HepG2 (cell line): ENCODE results near the gene GP1BA. TPM values are rescaled to one million over a fixed set of nuclear protein-coding genes. Genes with fewer than 3 reads are reported as not detected.

Source experiments
- ATAC-seq: fragments of 200-7000 bp; cut with Tn5 transposase; 3 replicates; pipeline ENCODE4 v1.9.1; 2020; ENCODE audit warnings: mild to moderate bottlenecking, moderate library complexity
- BruUV-seq: library from RNA; stranded (reverse); fragments of 400-500 nt; replicated peaks from 2 replicates; lab custom pipeline; 2021; lab: Mats Ljungman, UMichigan
- CTCF ChIA-PET: fragments of 300-600 bp; formaldehyde crosslinking; extraction: SDS; loops from one replicate; lab custom pipeline; 2021; ENCODE audit warnings: low total read pairs, inconsistent platforms, low intra/inter-chr PET ratio; lab: Yijun Ruan, JAX
- POLR2A ChIA-PET: fragments of 350-600 bp; sonication (Branson Sonifier 250); formaldehyde crosslinking; loops from one replicate; lab custom pipeline; 2020; ENCODE audit warnings: antibody characterized with exemption, inconsistent platforms; lab: Yijun Ruan, JAX
- DNase-seq: peaks from one replicate; pipeline ENCODE4 v3.0.0-alpha.2; 2015; ENCODE audit warnings: low spot score
- FAIRE-seq: peaks from 3 replicates; lab custom pipeline; 2011; peaks lifted over from hg19 to GRCh38; lab: Jason Lieb, UNC
- H2AFZ ChIP-seq: one replicate; pipeline ENCODE4 v1.6.1; 2011; ENCODE audit warnings: low read length, inconsistent platforms
- H3K27ac ChIP-seq: fragments of 300-600 bp; 3 replicates; pipeline ENCODE4 v1.8.0; 2011; ENCODE audit warnings: mixed run types, mild to moderate bottlenecking, mixed read lengths, low read length, inconsistent platforms; ENCODE audit not compliant: insufficient read depth; ENCODE audit errors: extremely low read length
- H3K27me3 ChIP-seq, 2 experiments: fragments of 200-600 bp in 1 of 2; 2 replicates in 1 of 2; 3 replicates in 1 of 2; pipeline versions ENCODE4 v1.6.0 to v1.8.0; 2011; ENCODE audit warnings: low read length in 2 of 2, mild to moderate bottlenecking in 2 of 2, moderate library complexity in 2 of 2, inconsistent platforms in 1 of 2; ENCODE audit not compliant: insufficient read depth in 2 of 2, control insufficient read depth in 1 of 2
- H3K36me3 ChIP-seq, 2 experiments: fragments of 200-600 bp in 1 of 2; replicated peaks in 1 of 2; 2 replicates in 1 of 2; 3 replicates in 1 of 2; pipeline versions ENCODE4 v1.5.1 to v1.8.0; 2011; ENCODE audit warnings: low read length in 2 of 2, inconsistent platforms in 1 of 2; ENCODE audit not compliant: insufficient read depth in 2 of 2, control insufficient read depth in 1 of 2
- H3K4me1 ChIP-seq: 2 replicates; pipeline ENCODE4 v1.5.1; 2012; ENCODE audit warnings: low read length, inconsistent platforms; ENCODE audit not compliant: insufficient read depth
- H3K4me2 ChIP-seq: 2 replicates; pipeline ENCODE4 v1.6.0; 2011; ENCODE audit warnings: low read depth, low read length, inconsistent platforms
- H3K4me3 ChIP-seq, 3 experiments: fragments of 200-600 bp in 1 of 3; sonication (generic), shearing (Covaris generic) in 1 of 3; replicated peaks in 1 of 3; 2 replicates each; pipeline ENCODE4 v1.5.1; 2011 to 2016; ENCODE audit warnings: low read length in 3 of 3, inconsistent platforms in 2 of 3, low read depth in 2 of 3, mild to moderate bottlenecking in 2 of 3, control low read depth in 1 of 3, mixed read lengths in 1 of 3; ENCODE audit not compliant: insufficient read depth in 1 of 3
- H3K79me2 ChIP-seq: one replicate; pipeline ENCODE4 v1.6.1; 2011; ENCODE audit warnings: low read length, inconsistent platforms; ENCODE audit not compliant: insufficient read depth
- H3K9ac ChIP-seq: 2 replicates; pipeline ENCODE4 v1.6.0; 2011; ENCODE audit warnings: mild to moderate bottlenecking, low read depth, low read length, inconsistent platforms; ENCODE audit not compliant: insufficient read depth
- H3K9me3 ChIP-seq: 2 replicates; pipeline ENCODE4 v1.5.1; 2012; ENCODE audit warnings: mild to moderate bottlenecking, low read length
- H4K20me1 ChIP-seq: 2 replicates; pipeline ENCODE4 v1.6.0; 2011; ENCODE audit warnings: inconsistent platforms, mild to moderate bottlenecking, low read length, moderate library complexity; ENCODE audit not compliant: insufficient read depth
- AGO2 ChIP-seq: fragments of 200-400 bp; formaldehyde crosslinking; optimal IDR thresholded peaks from 2 replicates; pipeline ENCODE3; 2017; ENCODE audit warnings: mild to moderate bottlenecking, low read depth, low read length, moderate library complexity
- CHCHD3 ChIP-seq: sonication (generic); formaldehyde crosslinking; IDR thresholded peaks from 2 replicates; pipeline ENCODE4 v1.8.0; 2022; ENCODE audit warnings: mild to moderate bottlenecking, missing genetic modification reagents, moderate library complexity
- CREB1 ChIP-seq, 2 experiments: fragments of 450-650 bp in 1 of 2; IDR thresholded peaks; 2 replicates each; pipeline ENCODE4 v1.6.1; 2016 to 2017; ENCODE audit warnings: control low read depth in 1 of 2, mild to moderate bottlenecking in 1 of 2, missing compliant biosample characterization in 1 of 2, missing genetic modification characterization in 1 of 2
- ETV6 ChIP-seq: sonication (generic); formaldehyde crosslinking; conservative IDR thresholded peaks from 2 replicates; pipeline ENCODE4 v1.4.0; 2020; ENCODE audit warnings: missing genetic modification reagents
- ZNF512 ChIP-seq: sonication (generic); formaldehyde crosslinking; IDR thresholded peaks from 2 replicates; pipeline ENCODE4 v1.4.0; 2020; ENCODE audit warnings: mild to moderate bottlenecking, missing genetic modification reagents
- WGBS: methylation state at CpG from one replicate; pipeline ENCODE4 v1.1.6; 2017; ENCODE audit warnings: low lambda C conversion rate; 5-methylcytosine and 5-hydroxymethylcytosine counted together
- in situ Hi-C: cut with HindIII; loops from 2 replicates; pipeline ENCODE4 v1.10.0; 2017; ENCODE audit warnings: low pct_unique_long_range_greater_than_20kb; ENCODE audit not compliant: extremely low pct_ligation_motif_present
- intact Hi-C: fragments of 100-400 bp; cut with micrococcal nuclease; formaldehyde crosslinking; loops from one replicate; pipeline ENCODE4 v1.10.0; 2022; ENCODE audit not compliant: unreplicated experiment
- polyA plus RNA-seq, 8 experiments: library from polyadenylated mRNA; depleted of rRNA in 3 of 8; stranded (reverse) in 7 of 8; unstranded in 1 of 8; fragments of >200 nt; fragmentation: Illumina TruSeq in 4 of 8; extraction: Trizol in 4 of 8; gene quantifications; 2 replicates each; pipeline versions ENCODE4 v1.2.1 to v1.2.3, GENCODE V29; 2011 to 2016; ENCODE audit warnings: low read depth in 4 of 8, missing spikeins in 1 of 8, mixed read lengths in 1 of 8; ENCODE audit not compliant: insufficient read depth in 1 of 8
- total RNA-seq, 5 experiments: library from RNA; depleted of rRNA; stranded (reverse); fragments of >200 nt; fragmentation: Illumina TruSeq; extraction: Trizol; gene quantifications; 2 replicates each; pipeline ENCODE4 v1.2.3, GENCODE V29; 2016; ENCODE audit warnings: low read depth in 1 of 5

The GP1BA gene
- total and polyA plus RNA-seq, 2 of the 13 experiments (the other 11 are each of a cell fraction or from before 2014, with no cell fraction given) = not detected

GRCh38 chr17:4887581-4887980, 44.5 kb upstream of the GP1BA start:
- intact Hi-C loops = loop anchor here (10.0 kb wide), 2 partner anchors 53 to 323 kb away; partner anchors contain the start of genes GGT6 and MINK1
- H3K36me3 ChIP-seq = peaks cover 33 to 67% of the 10 kb centered on the region in 2 experiments
- ChIA-PET POLR2A (no interaction called here), CTCF (interaction anchor here (2.4 kb wide), 1 partner anchor 156 kb away, joined by 8 read pairs; the partner anchor contains the start of gene MED11)
- H3K27me3 ChIP-seq = no peaks in the 10 kb centered on the region
- DNase-seq (no peak), ATAC-seq (no peak), FAIRE-seq (no peak)
- no peak overlapping the region for H3K9ac ChIP-seq
- H2AFZ ChIP-seq = no peak overlapping the region
- H3K4me2 ChIP-seq = no peak overlapping the region
- no peaks in the 10 kb centered on the region for H4K20me1 ChIP-seq
- H3K9me3 ChIP-seq = no peaks in the 10 kb centered on the region
- in situ Hi-C loops = no loop called here
- no peaks in the 10 kb centered on the region for H3K4me1 ChIP-seq
- WGBS = 96% methylated on average over 18 of the region's 18 CpGs
- TF ChIP-seq CHCHD3 (CRISPR knock-in tag) = no peak
- peak; percentile 27 for TF ChIP-seq AGO2
- no peak for TF ChIP-seq ETV6 (CRISPR knock-in tag)
- TF ChIP-seq ZNF512 (CRISPR knock-in tag) = no peak
- TF ChIP-seq CREB1 (IDR thresholded peaks at IDR 0.05) = no peak
- no peak for TF ChIP-seq CREB1 (CRISPR knock-in tag; IDR thresholded peaks at IDR 0.05)
- H3K4me3 ChIP-seq = no peak overlapping the region
- no peaks in the 10 kb centered on the region for H3K79me2 ChIP-seq
- no peak overlapping the region for H3K27ac ChIP-seq
- BruUV-seq = no TSS peak
